GM12801 (cell line): ENCODE measurements around the gene FXYD6.

Experiments
- TF ChIP-seq, protein P1 (sequence below): IDR thresholded peaks from one replicate; pipeline ENCODE4 v1.5.1; 2011; ENCODE audit warnings: control low read depth; ENCODE audit not compliant: insufficient read length; ENCODE audit errors: extremely low read depth

Gene FXYD6

DNA sequence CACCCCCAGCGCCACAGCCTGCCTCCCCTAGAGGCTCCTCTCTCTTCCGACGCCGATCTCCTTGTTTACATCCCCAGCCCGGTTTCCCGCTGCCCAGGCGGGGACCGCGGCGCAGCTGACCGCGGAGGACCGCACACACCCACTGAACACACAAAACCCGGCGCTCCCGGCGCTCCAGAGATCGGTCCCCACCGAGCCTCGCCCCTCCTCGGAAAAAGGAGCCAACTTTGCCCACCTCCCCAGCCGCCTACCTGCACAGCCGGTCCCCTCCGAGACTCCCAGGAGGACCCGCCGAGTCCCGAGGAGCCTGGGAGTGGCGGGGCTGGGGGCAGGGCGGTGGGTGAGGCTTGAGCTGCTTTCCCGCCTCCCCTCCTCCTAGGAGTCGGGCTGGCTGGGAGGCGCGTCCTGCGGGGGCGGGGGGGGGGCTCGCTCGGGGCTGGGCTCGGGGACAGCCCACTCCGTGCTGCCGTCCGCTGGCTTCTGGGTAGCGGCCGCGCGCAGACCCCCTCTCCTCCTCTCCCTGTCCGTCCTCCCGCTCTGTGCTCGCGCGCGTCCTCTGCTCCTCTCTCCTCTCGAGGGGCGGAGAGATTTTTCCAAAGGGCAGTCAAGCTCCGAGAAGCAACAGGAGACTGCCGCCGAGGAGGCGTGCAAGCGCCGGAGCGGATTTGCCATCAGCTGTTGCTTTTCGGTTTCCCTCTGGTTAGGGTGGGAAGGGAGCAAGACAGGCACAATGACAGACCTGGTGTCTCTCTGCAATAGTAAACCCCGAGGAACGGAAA is at the start of gene FXYD6:
Gene FXYD6, minus strand, starts transcription at position 318 of the 779 bp plus-strand sequence. CDS start 33,882 bp downstream, outside the sequence.
- TF ChIP-seq, protein P1, sequence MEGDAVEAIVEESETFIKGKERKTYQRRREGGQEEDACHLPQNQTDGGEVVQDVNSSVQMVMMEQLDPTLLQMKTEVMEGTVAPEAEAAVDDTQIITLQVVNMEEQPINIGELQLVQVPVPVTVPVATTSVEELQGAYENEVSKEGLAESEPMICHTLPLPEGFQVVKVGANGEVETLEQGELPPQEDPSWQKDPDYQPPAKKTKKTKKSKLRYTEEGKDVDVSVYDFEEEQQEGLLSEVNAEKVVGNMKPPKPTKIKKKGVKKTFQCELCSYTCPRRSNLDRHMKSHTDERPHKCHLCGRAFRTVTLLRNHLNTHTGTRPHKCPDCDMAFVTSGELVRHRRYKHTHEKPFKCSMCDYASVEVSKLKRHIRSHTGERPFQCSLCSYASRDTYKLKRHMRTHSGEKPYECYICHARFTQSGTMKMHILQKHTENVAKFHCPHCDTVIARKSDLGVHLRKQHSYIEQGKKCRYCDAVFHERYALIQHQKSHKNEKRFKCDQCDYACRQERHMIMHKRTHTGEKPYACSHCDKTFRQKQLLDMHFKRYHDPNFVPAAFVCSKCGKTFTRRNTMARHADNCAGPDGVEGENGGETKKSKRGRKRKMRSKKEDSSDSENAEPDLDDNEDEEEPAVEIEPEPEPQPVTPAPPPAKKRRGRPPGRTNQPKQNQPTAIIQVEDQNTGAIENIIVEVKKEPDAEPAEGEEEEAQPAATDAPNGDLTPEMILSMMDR, result no peak

DNA sequence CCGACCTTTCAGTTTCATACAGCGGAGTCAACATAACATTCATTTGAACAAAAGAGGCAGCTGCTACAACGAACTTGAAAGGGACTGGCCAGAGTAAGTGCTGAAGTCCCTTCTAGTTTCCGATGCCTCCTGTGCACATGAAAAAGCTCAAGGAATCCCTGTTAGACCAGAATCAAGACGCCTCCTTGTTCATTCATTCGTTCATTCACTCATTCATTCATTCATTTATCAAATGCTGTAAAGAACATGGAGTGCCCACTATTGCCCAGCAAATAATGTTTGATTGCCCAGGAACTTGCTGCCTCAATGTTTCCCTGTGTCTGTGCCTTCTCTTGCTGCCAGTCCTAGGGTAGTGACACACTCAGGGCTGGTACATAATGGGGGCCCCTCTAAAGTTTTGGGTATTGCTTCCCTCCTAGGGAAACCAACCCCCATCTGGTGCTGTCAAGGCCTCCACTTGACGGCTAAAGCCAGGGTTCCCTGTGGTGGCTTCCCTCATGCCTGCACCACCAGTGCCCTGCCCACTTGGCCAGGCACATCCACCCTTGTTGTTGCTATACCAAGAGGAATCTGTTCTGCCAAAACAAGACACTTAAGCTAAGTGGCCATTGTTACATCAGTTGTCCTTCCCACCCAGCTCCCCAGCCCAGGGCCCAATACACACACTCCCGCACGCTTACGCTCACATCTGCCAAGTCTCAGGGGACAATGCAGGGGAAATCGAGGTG is 48.9 kb upstream of the FXYD6 start:
- TF ChIP-seq, protein P1, result no peak

GRCh38 chr11:117924631-117925170 is 48.2 kb upstream of the FXYD6 start:
- TF ChIP-seq, protein P1, result no peak

DNA sequence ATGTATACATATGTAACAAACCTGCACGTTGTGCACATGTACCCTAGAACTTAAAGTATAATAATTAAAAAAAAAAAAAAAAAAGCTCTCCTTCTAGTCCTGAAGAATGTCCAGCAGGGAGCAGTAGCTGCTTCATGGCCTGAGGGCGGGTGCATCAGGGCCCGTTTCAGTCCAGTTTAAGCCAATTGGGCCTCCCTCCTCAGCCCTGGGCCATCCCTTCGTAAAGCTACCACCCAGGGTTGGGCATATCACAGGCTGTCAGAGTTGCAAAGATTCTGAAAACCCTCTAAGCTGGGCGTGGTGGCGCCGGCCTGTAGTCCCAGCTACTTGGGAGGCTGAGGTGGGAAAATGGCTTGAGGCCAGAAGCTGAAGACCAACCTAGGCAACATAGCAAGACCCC is 47.3 kb upstream of the FXYD6 start:
- TF ChIP-seq, protein P1, result no peak

DNA sequence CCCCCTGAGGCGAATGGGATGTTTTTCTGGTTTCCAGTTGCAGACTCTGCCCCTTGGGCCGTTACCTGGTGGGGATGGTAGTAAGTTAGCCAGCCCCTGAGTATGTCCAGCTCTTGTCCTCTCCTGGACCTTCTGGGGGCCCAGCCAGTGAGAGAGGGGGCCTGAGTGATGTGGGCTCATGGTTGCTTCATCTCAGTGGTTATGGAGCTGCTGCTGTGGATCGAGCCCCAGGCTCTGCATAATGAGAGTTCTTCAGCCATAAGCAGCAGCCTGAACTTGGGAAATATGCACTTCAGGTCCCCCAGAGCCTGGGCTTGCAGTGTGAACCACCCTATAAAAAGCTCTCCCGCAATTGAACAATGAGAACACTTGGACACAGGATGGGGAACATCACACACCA is 46.8 kb upstream of the FXYD6 start:
- TF ChIP-seq, protein P1, result no peak

DNA sequence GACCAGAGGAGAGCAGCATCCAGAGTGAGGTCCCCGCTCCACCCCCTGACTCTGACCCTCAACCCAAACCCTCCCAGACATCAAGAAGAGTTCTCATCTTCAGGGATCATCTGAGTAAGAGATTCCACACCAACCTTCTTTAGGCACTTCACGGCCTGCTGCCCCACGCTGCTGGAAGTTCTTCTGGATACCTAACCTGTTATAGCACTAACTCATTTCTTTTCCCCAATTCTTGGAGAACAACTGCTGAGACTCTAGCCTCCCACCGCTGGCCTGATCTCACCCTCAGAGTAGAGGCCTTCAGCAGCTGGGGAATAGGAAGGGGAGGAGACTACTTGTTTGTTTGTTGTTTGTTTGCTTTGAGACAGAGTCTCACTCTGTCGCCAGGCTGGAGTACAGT is 45.4 kb upstream of the FXYD6 start:
- TF ChIP-seq, protein P1, result no peak

- TF ChIP-seq, protein P1, result no peak
Observed at GRCh38 chr11:117921456-117921855, 45.0 kb upstream of the FXYD6 start.
